ENCODE measurements around the gene CDH5. TPM values are rescaled to one million over a fixed set of nuclear protein-coding genes. Genes with fewer than 3 reads are reported as not detected.
A peak's percentile ranks its signal among the peaks of the same experiment; 100 is the strongest.

The CDH5 gene
- total RNA-seq, 4 donors from 2014 or later, result 1.7 to 21.6 (median 8.0) TPM

DNA sequence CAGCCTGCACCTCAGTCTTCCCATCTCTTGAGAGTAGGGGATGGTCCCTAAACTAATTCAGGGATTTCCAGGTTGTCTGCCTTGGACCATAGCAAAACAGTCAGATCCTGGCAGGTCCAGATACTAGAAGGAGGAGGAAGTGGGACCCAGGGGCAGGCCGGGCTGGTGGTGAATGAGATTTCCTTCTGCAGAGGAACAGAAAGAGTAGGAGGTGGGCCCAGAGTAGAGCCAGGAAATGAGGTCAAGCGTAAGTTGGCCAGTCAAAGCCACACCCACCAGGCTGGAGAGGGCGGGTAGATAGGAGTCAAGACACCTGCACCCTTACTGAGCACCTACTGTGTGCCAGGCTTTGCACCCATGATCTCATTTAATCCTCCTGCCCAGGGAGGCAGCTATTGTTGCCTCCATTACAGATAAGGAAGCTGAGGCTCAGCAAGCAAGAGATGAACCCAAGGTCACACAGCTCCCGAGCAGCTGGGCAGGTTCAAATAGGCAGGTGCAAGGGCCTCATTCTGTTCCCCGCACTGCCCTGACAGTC is 2.6 kb downstream of the CDH5 start:
- Histone ChIP-seq H3K27me3 (no peaks in the 10 kb centered on the region), H3K27ac (peak overlapping the region in 3 of 4 donors; percentile 75 to 87 (median 79)), H3K4me1 (peaks cover 22 to 53% (median 26%) of the 10 kb centered on the region in 3 donors), H3K36me3 (no peaks in the 10 kb centered on the region), H3K9me3 (no peaks in the 10 kb centered on the region), H3K4me3 (peak overlapping the region in 2 of 4 donors; percentile 41 to 59)
- WGBS, 2 donors, result 67 to 77% methylated on average over 4 of the region's 5 CpGs
- TF ChIP-seq POLR2A (IDR thresholded peaks at IDR 0.05), result no peak
- DNase-seq, result no peak
- intact Hi-C loops (cut with DNase I), result no loop called here

GRCh38 chr16:66370786-66371684 is 4.5 kb downstream of the CDH5 start:
- no peaks in the 10 kb centered on the region for H3K27me3 ChIP-seq
- 36 to 55% methylated on average over 1 to 5 of the region's 9 CpGs for whole genome bisulfite sequencing, 2 donors
- intact Hi-C loops (cut with DNase I), result no loop called here
- no peaks in the 10 kb centered on the region for H3K9me3 ChIP-seq
- TF ChIP-seq POLR2A (IDR thresholded peaks at IDR 0.05), result no peak
- TF ChIP-seq, protein P1, sequence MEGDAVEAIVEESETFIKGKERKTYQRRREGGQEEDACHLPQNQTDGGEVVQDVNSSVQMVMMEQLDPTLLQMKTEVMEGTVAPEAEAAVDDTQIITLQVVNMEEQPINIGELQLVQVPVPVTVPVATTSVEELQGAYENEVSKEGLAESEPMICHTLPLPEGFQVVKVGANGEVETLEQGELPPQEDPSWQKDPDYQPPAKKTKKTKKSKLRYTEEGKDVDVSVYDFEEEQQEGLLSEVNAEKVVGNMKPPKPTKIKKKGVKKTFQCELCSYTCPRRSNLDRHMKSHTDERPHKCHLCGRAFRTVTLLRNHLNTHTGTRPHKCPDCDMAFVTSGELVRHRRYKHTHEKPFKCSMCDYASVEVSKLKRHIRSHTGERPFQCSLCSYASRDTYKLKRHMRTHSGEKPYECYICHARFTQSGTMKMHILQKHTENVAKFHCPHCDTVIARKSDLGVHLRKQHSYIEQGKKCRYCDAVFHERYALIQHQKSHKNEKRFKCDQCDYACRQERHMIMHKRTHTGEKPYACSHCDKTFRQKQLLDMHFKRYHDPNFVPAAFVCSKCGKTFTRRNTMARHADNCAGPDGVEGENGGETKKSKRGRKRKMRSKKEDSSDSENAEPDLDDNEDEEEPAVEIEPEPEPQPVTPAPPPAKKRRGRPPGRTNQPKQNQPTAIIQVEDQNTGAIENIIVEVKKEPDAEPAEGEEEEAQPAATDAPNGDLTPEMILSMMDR (IDR thresholded peaks at IDR 0.05), result no peak
- H3K27ac ChIP-seq, result peak overlapping the region in 2 of 4 donors; percentile 9 to 69
- DNase-seq, result no peak
- H3K36me3 ChIP-seq, result no peaks in the 10 kb centered on the region
- no peak overlapping the region for H3K4me3 ChIP-seq
- peaks cover 7 to 34% (median 10%) of the 10 kb centered on the region in 3 donors for H3K4me1 ChIP-seq

DNA sequence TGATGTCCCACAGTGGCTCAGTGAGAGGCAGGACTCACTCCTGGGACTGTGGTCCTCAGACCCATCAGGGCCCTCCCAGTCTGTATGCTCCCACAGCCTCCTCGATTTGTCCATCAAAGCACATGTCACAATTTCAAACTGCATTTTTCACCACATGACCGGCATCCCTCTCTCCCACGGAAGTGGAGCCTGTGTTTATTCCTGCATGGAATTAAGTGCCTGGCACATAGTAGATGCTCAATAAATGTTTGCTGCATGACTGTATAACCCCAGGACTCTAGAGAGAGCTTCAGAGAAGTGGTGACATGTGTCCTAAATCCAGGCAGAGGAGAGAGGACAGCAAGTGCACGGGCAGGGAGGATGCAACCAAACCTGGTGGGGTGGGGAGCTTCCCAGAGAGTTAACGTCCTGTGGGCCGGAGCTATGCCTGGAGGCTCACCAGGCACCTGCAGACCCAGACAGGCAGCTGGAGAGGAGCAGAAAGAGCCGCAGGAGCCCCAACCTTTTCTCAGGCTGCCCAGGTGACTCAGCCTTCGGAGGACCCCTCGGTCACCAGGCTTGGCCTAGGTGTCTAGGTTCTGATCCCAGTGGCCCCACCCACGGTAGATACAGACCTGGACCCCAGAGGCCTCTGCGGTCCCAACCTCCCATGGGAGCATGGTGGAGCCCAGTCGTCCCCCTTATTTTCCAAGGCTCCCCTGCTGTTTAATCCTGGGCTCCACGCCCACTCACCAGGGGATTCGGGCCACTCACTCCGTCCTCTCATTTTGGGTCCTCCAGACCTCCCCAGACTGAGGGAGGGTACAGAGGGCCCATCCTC is 5.8 kb downstream of the CDH5 start:
- Histone ChIP-seq H3K4me1 (peaks cover 0 to 32% (median 4%) of the 10 kb centered on the region in 3 donors), H3K36me3 (no peaks in the 10 kb centered on the region), H3K27me3 (no peaks in the 10 kb centered on the region), H3K9me3 (no peaks in the 10 kb centered on the region), H3K4me3 (no peak overlapping the region), H3K27ac (no peak overlapping the region)
- no peak for DNase-seq
- WGBS, 2 donors, result 78 to 88% methylated on average over 12 of the region's 15 CpGs
- TF ChIP-seq, protein P1 (IDR thresholded peaks at IDR 0.05), result no peak
- TF ChIP-seq POLR2A (IDR thresholded peaks at IDR 0.05), result no peak
- intact Hi-C loops (cut with DNase I), result no loop called here

DNA sequence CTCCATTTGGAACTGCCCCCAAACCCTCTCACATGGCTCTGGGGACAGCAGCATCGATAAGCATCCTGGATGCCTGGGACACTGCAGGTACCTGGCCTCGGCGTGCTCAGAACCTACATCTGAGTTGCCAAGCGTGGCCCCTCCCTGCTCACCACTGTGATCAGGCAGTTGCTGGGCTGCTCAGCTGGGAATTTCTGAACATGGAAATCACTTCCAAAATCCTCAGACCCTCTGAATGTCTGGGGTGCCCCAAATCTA is 6.3 kb downstream of the CDH5 start:
- Histone ChIP-seq H3K27ac (no peak overlapping the region), H3K9me3 (no peaks in the 10 kb centered on the region), H3K36me3 (no peaks in the 10 kb centered on the region), H3K4me1 (peaks cover 0 to 32% (median 4%) of the 10 kb centered on the region in 3 donors), H3K4me3 (no peak overlapping the region), H3K27me3 (no peaks in the 10 kb centered on the region)
- intact Hi-C loops (cut with DNase I), result no loop called here
- DNase-seq, result no peak
- WGBS, 2 donors, result 74% methylated on average over 4 of the region's 4 CpGs; no CpG with 5 or more reads in 1 of the 2 donors
- TF ChIP-seq, protein P1 (IDR thresholded peaks at IDR 0.05), result no peak
- no peak for TF ChIP-seq POLR2A (IDR thresholded peaks at IDR 0.05)

GRCh38 chr16:66373667-66374066 is 7.2 kb downstream of the CDH5 start:
- Histone ChIP-seq H3K27me3 (no peaks in the 10 kb centered on the region), H3K4me1 (peaks cover 0 to 30% (median 4%) of the 10 kb centered on the region in 3 donors), H3K9me3 (no peaks in the 10 kb centered on the region), H3K27ac (no peak overlapping the region), H3K4me3 (no peak overlapping the region), H3K36me3 (no peaks in the 10 kb centered on the region)
- intact Hi-C loops (cut with DNase I), result no loop called here
- no peak for TF ChIP-seq POLR2A (IDR thresholded peaks at IDR 0.05)
- TF ChIP-seq, protein P1 (IDR thresholded peaks at IDR 0.05), result no peak
- WGBS, 2 donors, result 90 to 91% methylated on average over 4 to 5 of the region's 5 CpGs
- DNase-seq, result no peak

Measured in esophagus squamous epithelium (tissue), 5 donors.